Suppressor macrophage (primary cell): ENCODE data around the gene AGL.
"Not testable (repeated sequence)": the region's sequence is repeated elsewhere in the genome, so short reads cannot be mapped to it uniquely, and the experiment has no call there.

Source experiments
- DNase-seq, 4 experiments: peaks; one replicate each; pipeline ENCODE4 v3.0.0-alpha.2; 2020 to 2022

The AGL gene

GRCh38 chr1:99851850-99852454 is 1.8 kb downstream of the AGL start:
- DNase-seq: no peak

- DNase-seq: no peak
These were observed 2.5 kb downstream of the AGL start for GRCh38 chr1:99852648-99853047.

DNA sequence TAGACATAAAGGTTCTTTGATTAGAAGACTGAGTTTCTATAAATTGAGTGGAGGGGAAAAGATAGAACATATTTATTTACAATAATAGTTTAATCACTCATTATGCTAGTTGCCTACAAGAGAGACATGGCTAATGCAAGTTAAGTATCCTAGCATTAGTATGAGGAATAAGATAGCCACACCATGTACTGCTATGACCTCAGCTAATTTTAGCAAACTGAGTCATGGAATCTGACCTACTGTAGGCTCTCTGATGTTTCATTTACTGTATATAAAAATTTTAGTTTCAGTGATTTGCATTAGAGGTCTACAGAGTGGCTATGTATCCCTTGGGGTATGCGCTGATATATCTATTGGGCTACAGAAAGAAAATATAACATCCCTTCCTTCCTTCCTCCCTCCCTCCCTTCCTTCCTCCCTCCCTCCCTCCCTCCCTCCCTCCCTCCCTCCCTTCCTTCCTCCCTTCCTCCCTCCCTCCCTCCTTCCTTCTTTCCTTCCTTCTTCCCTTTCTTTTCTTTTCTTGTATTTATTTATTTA is 5.8 kb downstream of the AGL start:
- no peak for DNase-seq

GRCh38 chr1:99857041-99857440 is 6.9 kb downstream of the AGL start:
- DNase-seq: not testable (repeated sequence)

- DNase-seq: no peak
These were observed 8.1 kb downstream of the AGL start for GRCh38 chr1:99858286-99858685.

GRCh38 chr1:99858881-99859280 is 8.7 kb downstream of the AGL start:
- no peak for DNase-seq

GRCh38 chr1:99860703-99861102 is 10.5 kb downstream of the AGL start:
- peak in 3 of 4 experiments; percentile 5 to 21 (median 19) for DNase-seq

DNA sequence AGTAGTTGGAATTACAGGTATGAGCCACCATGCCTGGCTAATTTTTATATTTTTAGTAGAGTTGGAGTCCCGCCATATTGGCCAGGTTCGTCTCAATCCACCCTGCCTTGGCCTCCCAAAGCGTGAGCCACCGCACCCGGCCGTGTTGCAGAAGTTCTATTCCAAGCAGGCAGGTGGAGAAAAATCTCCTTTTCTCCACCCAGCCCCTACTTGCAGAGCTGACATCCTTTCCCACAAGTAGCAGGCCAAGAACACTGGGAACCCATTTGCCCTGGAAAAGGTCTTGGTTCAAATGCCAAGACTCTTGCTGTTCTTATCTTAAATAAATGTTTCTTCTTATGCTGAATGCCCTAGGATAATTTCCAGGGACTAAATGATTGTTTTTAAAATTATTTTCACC is 17.5 kb downstream of the AGL start:
- no peak for DNase-seq

DNA sequence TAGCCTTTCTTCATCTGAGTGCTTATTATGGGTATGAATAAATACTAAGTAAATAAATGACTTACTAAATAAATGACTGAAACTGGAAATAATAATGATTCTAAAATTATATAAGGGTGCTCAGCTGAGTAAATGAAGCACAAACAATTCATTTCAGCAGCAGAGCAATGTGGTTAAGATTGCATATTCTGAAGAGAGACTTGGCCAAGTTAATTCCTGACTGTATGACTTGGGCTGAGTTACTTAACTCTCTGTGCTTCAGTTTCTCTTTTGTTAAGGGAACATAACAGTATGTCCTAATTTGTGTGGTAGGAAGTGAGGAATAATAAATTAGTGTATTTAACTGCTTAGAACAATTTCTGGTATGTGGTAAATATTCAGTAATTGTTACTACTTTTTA is 19.1 kb downstream of the AGL start:
- peak in 1 of 4 experiments; percentile 16 for DNase-seq

DNA sequence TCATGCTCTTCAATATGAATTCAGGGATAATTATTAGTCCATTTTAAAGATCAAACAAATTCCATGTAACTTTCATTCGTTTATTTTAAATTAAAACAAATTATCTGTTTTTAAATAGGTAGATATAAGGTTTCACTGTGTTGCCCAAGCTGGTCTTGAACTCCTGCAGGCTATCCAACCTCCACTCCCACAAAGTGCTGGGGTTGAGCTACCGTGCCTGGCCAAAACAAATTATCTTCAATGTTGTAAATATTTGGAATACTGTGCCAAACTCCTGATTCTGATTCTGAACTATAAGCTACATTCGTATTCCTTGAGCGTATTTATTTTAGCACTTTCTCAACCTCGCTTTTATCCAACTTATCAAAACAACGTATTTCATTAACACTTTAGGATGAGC is 19.6 kb downstream of the AGL start:
- DNase-seq: no peak

DNA sequence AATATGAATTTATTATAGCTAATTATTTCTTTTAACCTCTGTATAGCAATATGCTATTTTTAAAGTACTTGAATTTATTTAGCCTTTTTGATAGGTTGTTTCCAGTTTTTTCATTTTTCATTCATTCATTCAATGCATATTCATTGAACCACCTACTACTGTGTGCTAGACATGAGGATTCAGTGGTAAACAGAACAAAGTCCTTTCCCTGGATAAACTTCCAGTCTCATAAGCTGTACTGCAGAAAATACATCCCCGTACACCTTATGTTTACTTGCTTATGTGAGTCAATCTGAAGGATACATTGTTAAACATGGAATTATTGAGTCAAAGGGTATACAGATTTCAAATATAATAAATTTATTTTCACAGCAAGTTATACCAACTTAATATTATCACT is 21.9 kb downstream of the AGL start:
- DNase-seq: no peak

GRCh38 chr1:99877568-99877967 is 27.4 kb downstream of the AGL start:
- no peak for DNase-seq

DNA sequence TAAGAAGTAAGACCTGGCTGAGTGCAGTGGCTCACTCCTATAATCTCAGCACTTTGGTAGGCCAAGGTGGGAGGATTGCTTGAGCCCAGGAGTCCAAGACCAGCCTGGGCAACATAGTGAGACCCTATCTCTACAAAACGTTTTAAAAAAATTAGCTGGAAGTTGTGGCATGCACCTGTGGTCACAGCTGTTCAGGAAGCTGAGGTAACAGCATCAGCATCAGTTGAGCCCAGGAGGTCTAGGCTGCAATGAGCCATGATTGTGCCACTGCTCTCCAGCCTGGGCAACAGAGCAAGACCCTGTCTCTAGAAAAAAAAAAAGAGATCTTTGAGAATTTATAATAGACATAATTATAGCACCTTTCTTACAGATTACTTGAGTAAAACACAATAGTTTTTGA is 36.0 kb downstream of the AGL start:
- no peak for DNase-seq

- DNase-seq: no peak
These were observed 36.7 kb downstream of the AGL start for GRCh38 chr1:99886841-99887240.

- DNase-seq: no peak
These were observed 37.7 kb downstream of the AGL start for GRCh38 chr1:99887890-99888289.

GRCh38 chr1:99891997-99892396 is 41.8 kb downstream of the AGL start:
- DNase-seq: no peak

DNA sequence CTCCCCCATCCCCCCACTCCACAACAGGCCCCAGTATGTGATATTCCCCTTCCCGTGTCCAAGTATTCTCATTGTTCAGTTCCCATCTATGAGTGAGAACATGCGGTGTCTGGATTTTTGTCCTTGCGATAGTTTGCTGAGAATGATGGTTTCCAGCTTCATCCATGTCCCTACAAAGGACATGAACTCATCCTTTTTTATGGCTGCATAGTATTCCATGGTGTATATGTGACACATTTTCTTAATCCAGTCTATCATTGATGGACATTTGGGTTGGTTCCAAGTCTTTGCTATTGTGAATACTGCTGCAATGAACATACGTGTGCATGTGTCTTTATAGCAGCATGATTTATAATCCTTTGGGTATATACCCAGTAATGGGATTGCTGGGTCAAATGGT is 53.1 kb downstream of the AGL start:
- not testable (repeated sequence) for DNase-seq

DNA sequence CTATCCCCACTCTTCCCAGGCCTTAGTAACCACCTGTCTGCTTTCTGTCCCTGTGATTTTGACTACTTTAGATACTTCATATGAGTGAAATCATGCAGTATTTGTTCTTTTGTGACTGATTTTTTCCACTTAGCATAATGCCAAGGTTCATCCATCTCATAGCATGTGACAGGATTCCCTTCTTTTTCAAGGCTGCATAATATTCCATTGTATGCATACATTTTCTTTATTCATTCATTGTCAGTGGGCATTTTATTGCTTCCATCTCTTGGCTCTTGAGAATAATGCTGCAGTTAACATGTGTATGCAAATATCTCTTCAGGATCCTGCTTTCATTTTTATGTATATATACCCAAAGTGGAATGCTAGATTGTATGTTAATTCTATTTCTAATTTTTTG is 56.4 kb downstream of the AGL start:
- DNase-seq: no peak

DNA sequence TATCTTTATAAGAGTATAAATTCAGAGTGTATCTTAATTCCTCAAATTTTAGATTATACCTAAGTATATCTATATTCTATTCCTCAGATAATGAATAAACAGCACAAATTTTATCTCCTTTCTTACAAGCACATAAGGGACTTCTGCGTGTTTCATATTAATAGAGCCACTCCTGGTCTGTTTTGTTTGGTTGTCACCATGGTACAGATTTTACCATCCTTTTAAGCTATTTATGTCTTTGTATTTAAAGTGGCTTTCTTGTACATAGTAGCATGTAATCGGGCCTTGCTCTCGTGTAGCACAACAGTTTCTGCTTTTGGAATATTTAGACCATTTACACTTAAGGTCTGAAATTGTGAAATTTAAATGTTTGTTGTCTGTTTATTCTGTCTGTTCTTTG is 67.1 kb downstream of the AGL start:
- DNase-seq: no peak

GRCh38 chr1:99919220-99919619 is 69.1 kb downstream of the AGL start:
- peak; percentile 44 to 72 (median 60) for DNase-seq

- DNase-seq: no peak
These were observed 84.6 kb downstream of the AGL start for GRCh38 chr1:99934801-99935200.

DNA sequence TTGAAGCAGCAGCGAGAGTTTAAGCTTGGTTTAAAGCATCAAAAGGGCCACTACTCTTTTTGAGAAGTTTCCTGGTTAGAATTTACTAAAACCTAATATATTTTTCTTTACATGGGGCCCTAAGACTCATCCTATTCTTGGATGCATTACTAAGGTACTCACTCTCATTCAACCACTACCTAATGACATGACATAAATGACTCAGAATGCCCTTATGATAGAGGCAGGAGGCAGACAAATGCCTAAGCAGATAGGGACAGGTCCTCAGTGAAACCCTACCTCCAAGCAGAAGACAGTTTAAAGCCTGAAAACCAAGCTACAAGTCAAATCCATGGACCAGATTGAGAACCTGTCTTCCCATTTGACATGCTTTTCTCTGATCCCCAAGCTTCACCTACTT is 85.4 kb downstream of the AGL start:
- DNase-seq: no peak

- no peak for DNase-seq
These were observed 85.9 kb downstream of the AGL start for GRCh38 chr1:99936071-99936470.

DNA sequence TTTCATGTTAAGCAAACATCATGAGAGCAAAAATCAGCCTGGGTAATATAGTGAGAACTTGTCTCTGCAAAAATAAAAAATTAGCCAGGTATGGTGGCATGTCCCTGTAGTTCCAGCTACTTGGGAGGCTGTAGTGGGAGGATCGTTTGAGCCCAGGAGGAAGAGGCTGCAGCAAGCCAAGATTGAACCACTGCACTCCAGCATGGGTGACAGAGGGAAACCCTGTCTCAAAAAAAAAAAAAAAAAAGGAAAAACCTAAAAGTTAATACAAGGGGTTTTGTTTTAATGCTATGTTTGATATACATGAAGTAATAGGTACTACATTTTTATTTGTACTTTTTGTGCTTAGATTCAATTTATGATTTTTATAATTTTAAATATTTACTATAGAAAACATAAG is 92.6 kb downstream of the AGL start:
- DNase-seq: no peak

DNA sequence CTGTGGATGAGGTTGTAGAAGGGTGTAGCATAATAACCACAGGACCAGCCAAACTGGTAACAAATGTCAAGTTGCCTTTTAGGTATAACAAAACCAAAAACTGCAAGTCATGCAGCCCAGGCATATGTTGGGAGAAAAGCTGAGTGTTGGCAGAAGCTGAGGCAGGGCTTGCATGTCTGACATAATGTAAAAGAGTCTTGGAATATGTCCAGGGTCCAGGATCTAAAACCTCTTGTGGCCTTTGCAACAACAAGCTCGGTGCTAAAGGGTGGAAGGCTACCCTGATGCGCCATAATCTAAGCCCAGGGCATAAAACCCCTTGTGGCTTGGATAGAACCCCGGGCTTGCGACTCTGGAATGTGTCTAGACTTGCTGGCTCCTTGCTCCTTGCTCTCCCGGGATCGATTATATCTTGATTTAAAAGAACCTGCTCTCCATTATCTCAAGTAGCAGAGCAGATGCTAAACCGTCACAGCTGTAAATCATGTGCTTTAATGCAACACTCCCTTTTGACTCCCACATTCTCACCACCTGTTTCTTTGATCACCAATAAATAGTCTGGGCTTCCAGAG is 93.1 kb downstream of the AGL start:
- DNase-seq: no peak
